ENCODE measurements around the gene KRTAP6-2.

The KRTAP6-2 gene

DNA sequence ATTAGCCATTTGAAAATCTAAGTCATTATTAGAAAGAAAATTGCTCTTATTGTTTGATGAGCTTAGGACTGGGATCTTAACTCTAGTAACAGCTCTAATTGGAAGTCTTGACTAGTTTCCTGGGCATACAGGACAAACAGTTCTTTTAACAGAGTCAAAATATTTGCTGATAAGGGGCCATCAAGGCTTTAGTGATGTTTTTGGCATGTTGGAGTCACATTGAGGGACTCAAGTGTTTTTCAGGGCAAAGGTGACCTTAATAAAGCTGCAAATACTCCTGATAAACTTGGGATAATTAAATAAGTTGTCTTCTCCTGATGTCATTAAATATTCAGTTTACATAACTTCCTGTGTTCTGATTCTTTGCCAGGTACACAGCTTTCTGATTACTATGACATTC lies 31.1 kb downstream of the KRTAP6-2 start:
- DNase-seq (ENCODE audit: low read depth, low spot score): no peak

DNA sequence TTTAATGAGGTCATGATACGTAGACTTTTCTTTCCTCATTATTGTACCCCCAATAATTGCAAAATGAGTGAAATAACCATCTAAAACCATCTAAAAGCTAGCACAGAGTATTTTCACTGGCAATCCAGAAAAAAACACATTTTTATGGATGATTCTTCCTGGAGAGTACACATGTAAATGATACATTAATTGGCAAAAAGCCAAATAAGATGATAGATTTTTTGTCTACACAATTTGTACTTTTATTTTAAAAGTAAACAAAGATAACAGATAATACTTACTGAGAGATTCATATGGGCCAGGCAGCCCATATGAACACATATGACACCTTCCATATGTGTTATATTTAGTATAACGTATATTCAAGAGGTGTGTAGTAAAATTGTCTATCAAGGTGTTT lies 35.1 kb downstream of the KRTAP6-2 start:
- DNase-seq (ENCODE audit: low read depth, low spot score): no peak

DNA sequence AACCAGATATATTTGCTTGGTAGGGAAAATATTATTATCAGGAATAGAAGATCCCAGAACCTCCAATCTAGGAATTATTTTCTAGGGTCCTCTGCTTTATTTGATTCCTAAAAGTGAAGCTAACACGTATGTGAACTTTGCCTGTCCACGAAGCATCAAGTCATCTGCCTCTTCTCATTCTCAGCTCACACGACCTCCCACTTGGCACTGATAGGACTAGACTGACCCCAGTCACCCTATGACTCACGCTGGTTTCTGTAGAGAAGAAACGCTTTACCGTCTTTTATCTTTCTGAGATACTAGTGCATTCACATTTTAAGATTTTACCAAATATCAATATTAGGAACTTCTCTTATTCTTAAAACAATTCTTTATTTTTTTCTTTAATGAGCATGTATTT lies 35.6 kb downstream of the KRTAP6-2 start:
- DNase-seq (ENCODE audit: low read depth, low spot score): no peak

DNA sequence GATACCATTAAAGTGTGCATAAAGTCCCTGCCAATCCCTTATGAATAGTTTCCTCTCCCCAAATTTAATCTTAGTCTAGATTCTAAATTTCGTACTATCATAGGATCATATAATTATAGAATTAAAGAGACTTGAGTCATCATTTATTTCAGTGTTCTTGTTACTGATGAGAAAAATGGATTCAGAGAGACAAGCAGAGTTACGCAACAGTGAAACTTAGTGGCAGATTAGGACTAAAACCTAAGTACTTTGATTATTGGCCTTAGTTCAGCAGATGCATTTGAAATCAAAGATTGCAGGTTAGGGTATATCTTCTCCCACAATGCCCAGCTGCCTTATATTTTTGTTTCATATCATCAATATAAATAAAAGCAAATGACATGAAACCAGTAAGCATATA lies 36.7 kb downstream of the KRTAP6-2 start:
- DNase-seq (ENCODE audit: low read depth, low spot score): no peak

DNA sequence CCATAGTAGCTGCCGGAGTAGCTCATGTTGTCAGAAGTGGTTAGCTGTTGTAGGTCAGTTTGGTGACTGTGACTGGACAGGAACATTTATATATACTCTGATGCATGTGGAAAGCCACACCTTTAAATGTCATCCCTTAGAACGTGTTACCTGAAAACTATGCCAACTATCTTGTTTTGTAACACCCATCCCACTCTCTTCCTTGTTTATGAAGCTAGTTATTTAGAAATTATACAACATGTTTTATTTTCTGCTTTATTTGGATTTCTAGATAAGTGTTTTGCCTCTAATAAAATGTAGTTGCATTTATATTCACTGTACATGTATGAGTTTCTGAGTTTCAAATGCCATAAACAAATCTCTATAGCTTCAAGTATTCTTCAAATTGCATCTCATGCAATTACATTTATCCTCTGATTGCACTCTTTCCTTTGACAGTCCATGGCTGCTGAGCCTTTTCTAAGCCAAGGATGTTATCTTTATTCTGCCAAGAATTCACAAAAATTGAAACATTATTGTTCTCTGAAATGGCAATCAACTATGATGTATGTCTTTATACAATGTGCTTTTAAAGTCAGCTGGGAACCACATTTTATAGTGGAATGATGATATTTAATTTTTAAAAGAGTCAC lies 37.3 kb downstream of the KRTAP6-2 start, which contains the start of gene KRTAP19-7:
TSS of gene KRTAP19-7 (minus strand) at position 51 of the 632 bp plus-strand sequence. CDS start at position 26, 25 bp downstream.
- DNase-seq (ENCODE audit: low read depth, low spot score): no peak

DNA sequence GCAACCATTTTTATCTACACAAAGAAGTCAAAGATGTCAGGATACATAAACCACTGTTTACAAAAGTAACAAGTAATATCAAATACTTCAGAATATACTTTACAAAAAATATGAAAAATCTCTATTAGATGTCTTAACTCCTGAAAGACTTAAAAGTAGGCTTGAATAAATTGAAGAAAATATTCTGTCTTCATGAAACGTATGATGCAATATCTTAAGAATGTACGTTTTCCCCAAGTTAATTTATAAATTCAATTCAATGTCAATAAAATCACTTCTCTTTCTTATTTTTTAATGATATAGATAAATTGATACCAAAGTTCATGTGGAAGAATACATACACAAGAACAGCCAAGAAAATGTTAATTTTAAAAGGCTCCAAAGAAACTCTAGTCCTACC lies 43.6 kb downstream of the KRTAP6-2 start:
- DNase-seq (ENCODE audit: low read depth, low spot score): no peak

DNA sequence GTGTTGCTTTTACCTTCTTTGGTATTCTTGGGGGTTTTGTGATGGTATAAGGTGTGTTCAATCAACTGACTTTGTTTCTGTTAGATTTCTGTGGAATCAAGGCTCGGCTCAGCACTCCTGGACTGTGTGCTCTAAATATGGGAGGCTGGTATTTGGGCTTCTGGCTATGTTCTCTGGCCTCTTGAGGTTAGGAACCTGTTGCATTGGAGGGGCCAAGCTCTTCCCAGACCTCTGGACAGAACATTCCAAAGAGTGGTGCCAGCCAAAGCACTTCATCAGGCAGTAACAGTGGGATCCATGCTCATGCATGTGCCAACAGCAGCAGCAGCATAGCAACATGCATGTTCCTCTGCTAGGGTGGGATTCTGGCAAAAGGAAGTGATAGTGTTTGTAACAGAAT lies 45.9 kb downstream of the KRTAP6-2 start:
- no peak for DNase-seq (ENCODE audit: low read depth, low spot score)
